ENCODE results near the gene CLK3. TPM values are rescaled to one million over a fixed set of nuclear protein-coding genes. Genes with fewer than 3 reads are reported as not detected.

CLK3 gene
- total and polyA plus RNA-seq, 2 of the 8 experiments (the other 6 are each of a cell fraction or from before 2014, with no cell fraction given), result 43.5 to 67.3 TPM

- Histone ChIP-seq H3K27ac (ENCODE audit: low read depth, low read length) (no peak overlapping the region), H3K4me3 (ENCODE audit: extremely low read depth in 1 of 4, insufficient read depth in 2 of 4, low read depth in 3 of 4, low read length in 4 of 4) (no peak overlapping the region), H3K56ac (replicated peaks; ENCODE audit: insufficient read length, low read depth, low read length) (no peak overlapping the region), H3K18ac (ENCODE audit: extremely low read depth, low read length) (no peak overlapping the region), H3K4me1 (replicated peaks in 1 of 4; ENCODE audit: control insufficient read depth in 3 of 4, insufficient read depth in 4 of 4, low read length in 3 of 4) (peaks cover 0 to 6% (median 5%) of the 10 kb centered on the region in 4 experiments; a peak in 3 of 7 replicates), H3K23ac (ENCODE audit: insufficient read length) (no peak overlapping the region), H3K36me3 (ENCODE audit: control insufficient read depth in 2 of 4, insufficient read depth in 4 of 4, low read length in 3 of 4) (peaks cover 16 to 42% (median 26%) of the 10 kb centered on the region in 4 experiments), H2BK20ac (ENCODE audit: low read length) (no peak overlapping the region), H2BK15ac (ENCODE audit: low read length) (no peak overlapping the region), H4K5ac (ENCODE audit: insufficient read length, low read depth, low read length) (no peak overlapping the region), H2BK120ac (replicated peaks; ENCODE audit: low read depth, low read length) (no peak overlapping the region), H3K14ac (ENCODE audit: insufficient read length) (no peak overlapping the region), H3K4me2 (ENCODE audit: insufficient read depth in 1 of 2, low read depth in 2 of 2, low read length in 2 of 2) (no peak overlapping the region), H3K23me2 (ENCODE audit: low read depth, low read length) (no peaks in the 10 kb centered on the region), H2AK5ac (ENCODE audit: low read depth, low read length) (no peak overlapping the region), H3K9me3 (ENCODE audit: insufficient read depth in 2 of 2, low read depth in 1 of 2, low read length in 1 of 2) (no peaks in the 10 kb centered on the region), H3K79me1 (ENCODE audit: low read depth, low read length) (0 out of 2 replicates have a peak, but pooled peaks cover 10% of the 10 kb centered on the region), H4K91ac (replicated peaks; ENCODE audit: insufficient read length, low read length) (no peak overlapping the region), H3K27me3 (replicated peaks in 1 of 4; ENCODE audit: control insufficient read depth in 3 of 4, extremely low read depth in 1 of 4, insufficient read depth in 3 of 4, low read length in 3 of 4) (no peaks in the 10 kb centered on the region), H3K79me2 (ENCODE audit: control insufficient read depth in 1 of 2, insufficient read depth in 2 of 2, low read length in 2 of 2) (peaks cover 0 to 10% of the 10 kb centered on the region in 2 experiments; a peak in 1 of 4 replicates), H2AFZ (ENCODE audit: low read length) (no peak overlapping the region), H4K8ac (ENCODE audit: extremely low read depth, insufficient read depth, low read length) (no peak overlapping the region), H2BK5ac (ENCODE audit: low read depth, low read length) (no peak overlapping the region), H3K4ac (replicated peaks; ENCODE audit: insufficient read length, low read depth, low read length) (no peak overlapping the region), H2BK12ac (ENCODE audit: low read depth, low read length) (no peak overlapping the region), H3K9ac (replicated peaks in 1 of 4; ENCODE audit: extremely low read depth in 1 of 4, low read depth in 3 of 4, low read length in 3 of 4) (no peak overlapping the region), H4K20me1 (replicated peaks in 1 of 2; ENCODE audit: control insufficient read depth in 1 of 2, insufficient read depth in 2 of 2, low read length in 2 of 2) (peaks cover 8 to 20% of the 10 kb centered on the region in 2 experiments)
- POLR2A ChIA-PET (ENCODE audit: partially characterized antibody), result interaction anchor here (1.2 to 2.6 kb wide), 2 partner anchors 13 to 38 kb away, joined by 4 to 12 read pairs; no protein-coding TSS in a partner anchor
- TF ChIP-seq YY1 (IDR thresholded peaks at IDR 0.05; ENCODE audit: low read depth, low read length) (no peak), CTCF (IDR thresholded peaks at IDR 0.05; ENCODE audit: control extremely low read depth in 1 of 3, insufficient read depth in 1 of 3, low read depth in 1 of 3, low read length in 3 of 3) (no peak), JUND (IDR thresholded peaks at IDR 0.05; ENCODE audit: low read length) (no peak), ASH2L (IDR thresholded peaks at IDR 0.05; ENCODE audit: low read length) (no peak), SRF (IDR thresholded peaks at IDR 0.05; ENCODE audit: low read depth, low read length) (no peak), SIN3A (conservative IDR thresholded peaks at IDR 0.05 in 1 of 2, IDR thresholded peaks at IDR 0.05 in 1 of 2; ENCODE audit: low read depth in 1 of 2, low read length in 2 of 2) (no peak), PHF8 (conservative IDR thresholded peaks at IDR 0.05; ENCODE audit: low read depth, low read length) (no peak)
- 86% methylated on average over 3 of the region's 3 CpGs; no CpG with 5 or more reads in 1 of the 2 experiments for WGBS, 2 experiments (ENCODE audit: extremely low coverage in 1 of 2, insufficient coverage in 1 of 2, insufficient read length in 1 of 2, insufficient replicate concordance in 2 of 2, low coverage in 1 of 2, low lambda C conversion rate in 2 of 2, missing lambda C conversion rate in 1 of 2)
- CTCF ChIA-PET (ENCODE audit: partially characterized antibody), result interaction anchor here (1.2 kb wide), 1 partner anchor 17 kb away, joined by 3 read pairs; no protein-coding TSS in a partner anchor
- DNase-seq (ENCODE audit: low read depth in 1 of 2, low spot score in 2 of 2), result no peak
- FAIRE-seq, result no peak
These were observed 30.4 kb upstream of the CLK3 start for GRCh38 chr15:74585191-74585590.

Data from H1 (cell line).